OCI-M2 (cell line): Measurements from ENCODE around the gene PID1.

ENCODE experiments used
- DNase-seq: peaks from one replicate; lab custom pipeline; 2025; ENCODE audit not compliant: unreplicated experiment; lab: John Stamatoyannopoulos, UW

Gene PID1

DNA sequence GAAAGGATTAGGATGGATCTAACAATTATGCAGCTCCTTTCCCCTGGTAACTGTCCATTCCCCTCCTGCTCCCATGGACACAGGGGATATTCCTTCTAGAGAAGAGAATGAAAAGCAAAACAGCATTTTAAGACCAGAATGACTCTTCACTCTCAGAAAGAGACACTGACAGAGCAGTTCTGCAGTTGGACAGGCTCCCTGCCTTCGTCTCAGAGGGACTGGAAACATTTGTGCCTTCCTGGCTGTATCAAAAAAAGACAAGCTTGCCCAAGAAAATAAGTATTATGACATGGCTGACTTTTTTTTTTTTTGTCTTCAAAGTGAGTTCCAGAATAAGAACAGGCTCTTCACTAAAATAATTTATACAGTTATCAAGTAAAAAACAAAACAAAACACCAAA, 9.5 kb downstream of the PID1 start:
- no peak for DNase-seq

DNA sequence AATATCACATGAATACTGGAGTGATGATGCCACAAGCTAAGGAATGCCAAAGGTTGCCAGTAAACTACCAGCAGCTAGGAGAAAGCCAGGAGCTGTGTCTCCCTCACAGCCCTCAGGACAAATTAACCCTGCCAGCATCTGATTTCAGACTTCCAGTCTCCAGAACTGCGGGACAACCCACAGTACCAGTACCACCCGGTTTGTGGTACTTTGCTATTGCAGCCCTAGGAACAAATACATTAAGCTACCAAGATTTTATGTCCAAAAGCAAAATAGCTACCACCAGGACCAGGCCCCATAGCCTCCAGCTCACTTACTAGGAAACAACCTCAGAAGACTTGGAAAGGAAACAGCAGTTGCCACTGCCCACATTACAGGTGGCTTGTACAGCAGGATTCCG, 10.0 kb downstream of the PID1 start:
- no peak for DNase-seq

DNA sequence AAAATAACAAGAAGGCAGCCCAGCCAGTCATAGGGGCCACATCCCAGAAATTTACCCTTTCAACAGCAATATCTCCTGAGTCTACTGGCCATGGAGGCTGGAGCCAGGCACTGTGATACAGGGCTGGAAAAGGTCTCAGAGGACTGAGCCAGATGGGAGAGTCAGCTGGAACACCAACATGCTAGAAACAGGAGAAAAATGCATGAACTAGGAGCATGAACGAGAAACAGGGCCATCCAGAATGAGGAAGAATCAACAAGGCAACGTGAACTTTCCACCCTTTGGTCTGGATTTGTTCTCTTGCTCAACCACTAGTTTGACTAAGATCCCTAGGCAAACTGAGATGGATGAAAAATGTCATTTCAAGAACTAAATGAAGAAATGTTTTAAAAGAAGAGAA, 13.1 kb downstream of the PID1 start:
- no peak for DNase-seq

DNA sequence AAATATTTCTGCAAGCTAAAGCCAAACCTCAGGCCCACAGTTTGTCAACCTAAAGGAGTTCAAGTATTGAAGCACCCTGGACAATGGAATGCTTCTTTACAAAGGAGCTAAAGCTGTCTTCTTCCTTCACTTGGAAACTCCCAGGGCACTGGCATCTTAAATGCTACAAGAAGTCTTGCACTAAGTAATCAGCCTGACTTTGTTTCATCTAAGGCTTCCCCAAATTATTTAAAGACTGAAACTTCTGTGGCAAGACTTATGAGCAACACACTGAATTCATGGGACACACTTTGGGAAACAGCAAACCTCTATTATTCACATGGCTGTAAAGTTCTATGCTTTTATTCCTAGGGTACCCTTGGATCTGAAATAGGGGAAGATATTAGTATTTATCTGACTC, 14.7 kb downstream of the PID1 start:
- DNase-seq: no peak

DNA sequence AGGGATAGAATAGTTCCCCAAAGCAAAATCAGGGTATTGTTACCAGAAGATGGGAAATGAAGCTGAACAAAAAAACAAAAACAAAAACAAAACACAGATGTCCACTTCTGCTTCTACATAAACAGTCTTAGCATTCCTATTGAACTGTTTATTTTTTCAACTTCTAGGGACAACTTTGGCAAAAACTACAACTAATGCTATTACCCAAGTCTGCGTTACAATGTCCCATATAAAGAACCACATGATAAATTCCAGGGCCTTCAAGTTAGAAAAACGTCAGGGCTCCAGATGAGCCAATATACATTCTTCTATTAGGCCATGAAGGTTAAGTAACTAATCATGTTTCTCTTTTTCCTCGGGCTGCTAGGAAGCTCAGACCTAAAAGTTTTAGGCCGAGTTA, 16.9 kb downstream of the PID1 start:
- no peak for DNase-seq

DNA sequence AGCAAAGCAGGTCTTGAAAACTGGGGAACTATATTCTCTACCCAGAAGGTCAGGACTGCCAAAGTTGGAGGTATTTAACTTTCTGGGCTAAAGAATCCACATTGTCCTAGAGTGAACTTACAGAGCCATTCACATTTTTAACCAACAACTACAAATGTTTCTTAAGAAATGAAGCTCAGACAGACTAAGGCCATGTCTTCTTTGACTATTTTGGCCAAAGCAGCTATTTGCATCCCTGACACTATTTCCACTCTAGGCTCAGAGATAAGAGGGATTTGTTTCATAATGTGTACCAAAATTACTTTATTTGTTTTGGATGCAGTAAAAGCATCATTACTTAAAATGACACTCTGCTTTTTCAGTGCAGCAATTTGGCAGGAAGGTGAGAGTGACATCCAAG, 18.1 kb downstream of the PID1 start:
- DNase-seq: no peak

DNA sequence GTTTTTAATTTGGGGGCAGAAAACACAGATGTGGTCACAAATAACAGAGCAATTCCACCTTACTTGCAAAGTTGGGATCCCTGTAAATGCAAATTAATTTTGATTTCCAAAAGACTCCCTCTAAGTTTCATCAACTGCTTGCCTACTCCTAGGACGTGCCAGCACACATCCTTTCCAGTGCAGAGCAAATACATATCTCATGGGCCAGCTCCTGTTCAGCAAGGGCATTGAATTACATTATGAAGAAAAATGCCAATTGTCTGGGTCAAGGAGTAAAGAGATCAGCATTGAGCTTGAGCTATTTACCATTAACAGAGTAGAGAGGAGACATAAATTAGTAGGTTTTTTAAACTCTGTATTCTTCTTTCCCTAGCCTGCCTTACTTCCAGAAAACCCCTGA, 18.8 kb downstream of the PID1 start:
- DNase-seq: no peak

DNA sequence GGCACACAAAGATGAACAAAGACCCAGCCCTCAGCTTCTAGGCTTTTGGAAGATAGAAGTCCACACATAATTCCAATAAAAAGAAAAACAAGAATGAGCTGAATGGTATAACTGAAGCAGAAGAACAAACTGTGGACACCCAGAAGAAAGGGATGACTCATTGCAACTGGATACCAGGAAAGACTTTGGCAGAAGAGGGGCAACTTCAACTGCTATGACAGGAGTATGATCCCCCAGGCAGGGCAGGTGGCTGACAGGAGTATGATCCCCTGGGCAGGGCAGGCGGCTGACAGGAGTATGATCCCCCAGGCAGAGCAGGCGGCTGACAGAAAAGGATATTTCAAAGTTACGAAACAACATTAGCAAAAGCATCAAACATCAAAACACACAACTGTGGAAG, 21.6 kb downstream of the PID1 start:
- DNase-seq: no peak

DNA sequence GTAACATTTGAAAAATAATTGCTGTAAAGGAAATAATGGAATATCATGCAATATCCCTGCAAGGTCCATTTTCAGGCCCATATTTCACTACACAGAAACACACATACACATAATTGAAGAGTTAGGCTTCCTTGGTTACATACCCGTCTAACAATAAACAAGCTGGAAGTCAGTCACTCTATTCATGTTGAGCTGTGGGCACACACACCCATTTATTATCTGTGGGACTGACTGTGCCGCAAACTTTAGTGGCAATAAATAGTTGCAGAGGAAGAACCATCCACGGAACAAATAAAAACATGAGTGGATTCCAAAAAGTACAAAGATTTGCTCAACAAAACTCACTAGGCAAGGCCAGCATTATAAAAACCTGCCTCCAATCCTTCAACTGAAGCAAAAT, 24.8 kb downstream of the PID1 start:
- DNase-seq: no peak

DNA sequence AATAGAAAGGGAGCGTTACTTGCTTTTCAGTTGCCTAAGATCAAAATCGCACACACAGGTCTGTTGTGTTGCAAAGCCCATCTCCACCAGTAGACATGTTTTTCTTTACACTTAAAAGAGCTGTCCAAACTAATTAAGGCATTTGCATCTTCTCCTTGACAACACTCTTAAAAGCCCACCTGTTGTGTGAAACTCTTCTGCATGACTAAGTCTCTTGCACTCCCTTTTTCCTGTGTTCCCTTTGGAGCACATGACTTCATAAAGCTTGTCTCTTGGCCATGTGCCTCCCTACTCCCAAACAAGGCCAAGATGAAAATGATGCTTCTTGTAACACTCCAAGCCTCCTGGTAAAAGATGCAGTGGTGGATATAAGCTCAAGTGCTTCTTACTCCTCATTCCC, 26.1 kb downstream of the PID1 start:
- no peak for DNase-seq

DNA sequence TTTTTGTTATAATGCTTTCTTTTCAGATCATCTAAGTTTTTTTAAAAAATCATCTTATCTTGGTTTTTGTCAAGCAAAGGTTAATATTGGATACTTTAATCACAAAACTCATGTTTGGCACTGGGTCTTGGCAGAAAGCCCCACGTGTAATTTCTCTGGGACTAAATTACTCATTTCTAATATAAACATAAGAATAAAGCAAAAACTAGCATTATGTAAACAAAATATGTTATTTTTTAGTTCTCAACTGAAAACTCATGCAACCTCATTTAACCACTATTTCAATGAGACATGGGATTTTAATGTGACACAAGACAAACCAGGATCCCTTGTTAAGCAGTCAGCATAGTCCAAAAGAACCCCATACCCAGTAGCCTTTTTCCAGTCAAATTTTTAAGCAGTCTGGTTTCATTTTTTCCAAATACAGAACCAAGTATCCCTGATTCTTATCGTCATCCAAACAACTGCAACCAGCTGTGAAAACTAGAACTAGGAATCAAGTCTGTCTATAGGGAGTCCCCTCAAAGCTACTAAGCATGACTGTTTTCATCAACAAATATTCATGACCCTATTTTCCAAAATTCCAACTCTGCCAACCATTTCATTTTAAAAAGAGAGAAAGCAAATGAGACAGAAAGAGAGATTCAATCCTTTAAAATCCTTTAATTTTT, 27.1 kb downstream of the PID1 start:
- no peak for DNase-seq

DNA sequence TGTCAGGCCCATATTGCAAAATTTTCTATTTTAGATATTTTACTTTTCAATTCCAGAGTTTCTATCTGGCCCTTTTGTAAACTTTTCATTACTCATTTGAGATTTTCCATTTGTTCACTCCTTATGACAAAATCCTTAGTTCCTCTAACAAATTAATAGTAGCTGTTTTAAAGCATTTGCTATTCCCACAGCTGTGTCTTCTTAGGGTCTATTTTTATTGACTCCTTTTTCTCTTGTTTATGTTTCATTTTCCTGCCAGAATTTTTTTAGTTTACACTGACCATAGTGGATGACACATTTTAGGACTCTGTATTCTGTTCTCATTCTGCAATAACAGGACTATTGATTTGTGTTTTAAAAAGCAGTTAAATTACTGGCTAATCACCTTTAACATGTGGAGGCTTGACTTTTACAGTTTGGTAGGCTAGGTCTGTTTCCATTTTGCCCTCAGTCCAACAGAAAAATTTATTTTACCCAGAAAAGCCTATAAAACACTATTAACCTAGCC, 30.0 kb downstream of the PID1 start:
- no peak for DNase-seq

DNA sequence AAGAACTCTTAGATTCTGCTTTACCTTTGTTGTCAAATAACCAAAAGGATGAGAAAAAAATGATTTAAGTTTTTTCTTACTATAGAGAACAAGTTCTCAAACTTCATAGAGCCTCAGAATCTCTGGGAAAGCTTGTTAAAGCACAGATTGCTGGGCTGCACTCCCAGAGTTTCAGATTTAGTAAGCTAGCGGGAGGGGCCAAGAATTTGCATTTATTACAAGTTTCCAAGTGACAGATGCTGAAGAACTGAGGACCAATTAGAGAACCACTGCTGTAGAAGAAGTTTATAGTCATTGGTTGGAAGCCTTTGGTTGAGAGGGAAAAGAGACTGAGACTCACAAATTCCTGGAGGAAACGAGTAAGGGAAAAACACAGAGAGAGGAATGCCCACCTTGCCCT, 32.1 kb downstream of the PID1 start:
- no peak for DNase-seq

DNA sequence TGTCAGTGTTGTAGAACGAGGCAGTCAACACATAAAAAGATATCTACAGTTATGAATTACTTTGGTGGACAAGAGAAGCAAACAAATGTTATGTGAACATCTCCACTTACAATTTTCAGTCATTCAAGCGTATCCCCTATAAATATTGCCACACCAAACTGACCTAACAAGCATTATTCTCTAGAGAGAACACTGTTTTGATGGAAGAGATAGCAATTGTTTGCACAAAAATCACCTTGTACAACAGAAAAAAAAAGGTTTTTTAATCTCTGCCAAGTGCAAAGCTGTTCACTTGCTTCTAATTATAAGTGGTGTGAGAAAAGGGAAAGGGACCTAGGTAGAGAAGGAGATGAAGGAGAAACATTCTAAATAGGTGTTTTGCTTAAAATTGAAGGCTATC, 33.8 kb downstream of the PID1 start:
- no peak for DNase-seq

DNA sequence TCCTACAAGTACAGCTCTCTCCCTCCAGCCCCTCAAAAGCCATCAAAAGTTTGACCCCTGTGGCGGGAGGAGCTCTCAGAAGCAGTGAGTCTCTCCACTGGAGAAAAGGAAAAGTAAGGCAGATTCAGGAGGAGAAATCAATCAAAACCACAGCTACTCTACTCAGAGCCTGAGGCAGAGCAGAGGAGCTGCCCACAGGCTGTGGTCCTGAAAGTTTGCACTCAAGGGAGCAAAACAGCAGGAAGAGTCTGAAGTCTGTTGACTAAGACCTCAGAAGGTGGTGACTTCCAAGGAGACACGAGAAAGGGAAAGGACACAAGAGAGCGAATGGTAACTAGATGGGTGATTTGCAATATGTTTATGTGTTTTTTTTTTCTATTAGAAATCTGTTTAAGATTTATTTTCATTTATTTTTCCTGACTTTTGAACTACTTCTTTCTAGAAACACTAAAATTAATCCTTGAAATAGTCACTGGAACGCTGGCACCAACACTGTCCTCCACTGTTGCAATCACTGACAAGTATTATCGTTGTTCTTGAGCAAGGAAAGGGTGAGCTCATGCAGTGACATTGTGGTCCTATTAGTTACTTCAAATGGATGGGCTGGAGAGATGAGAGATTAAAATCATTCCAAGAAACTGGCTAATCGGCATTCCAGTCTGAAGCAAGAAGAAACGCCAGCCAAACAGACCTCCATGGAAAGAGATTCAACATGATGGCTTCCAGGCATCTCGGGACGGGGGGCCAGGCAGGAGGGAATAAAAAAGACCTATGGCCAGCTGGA, 35.8 kb downstream of the PID1 start:
- no peak for DNase-seq

DNA sequence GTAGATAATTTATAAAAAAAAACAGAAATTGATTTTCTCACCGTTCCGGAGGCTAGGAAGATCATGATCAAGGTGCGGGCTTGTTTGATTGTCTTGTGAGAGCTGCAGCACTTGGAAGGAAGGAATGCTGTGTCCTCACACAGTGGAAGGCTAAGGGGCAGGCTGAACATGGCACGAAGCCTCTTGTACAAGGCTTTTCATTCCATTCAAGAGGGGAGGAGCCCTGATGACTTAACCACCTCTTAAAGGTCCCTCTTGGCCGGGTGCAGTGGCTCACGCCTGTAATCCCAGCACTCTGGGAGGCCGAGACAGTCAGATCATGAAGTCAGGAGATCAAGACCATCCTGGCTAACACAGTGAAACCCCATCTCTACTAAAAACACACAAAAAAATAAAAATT, 39.2 kb downstream of the PID1 start:
- no peak for DNase-seq

DNA sequence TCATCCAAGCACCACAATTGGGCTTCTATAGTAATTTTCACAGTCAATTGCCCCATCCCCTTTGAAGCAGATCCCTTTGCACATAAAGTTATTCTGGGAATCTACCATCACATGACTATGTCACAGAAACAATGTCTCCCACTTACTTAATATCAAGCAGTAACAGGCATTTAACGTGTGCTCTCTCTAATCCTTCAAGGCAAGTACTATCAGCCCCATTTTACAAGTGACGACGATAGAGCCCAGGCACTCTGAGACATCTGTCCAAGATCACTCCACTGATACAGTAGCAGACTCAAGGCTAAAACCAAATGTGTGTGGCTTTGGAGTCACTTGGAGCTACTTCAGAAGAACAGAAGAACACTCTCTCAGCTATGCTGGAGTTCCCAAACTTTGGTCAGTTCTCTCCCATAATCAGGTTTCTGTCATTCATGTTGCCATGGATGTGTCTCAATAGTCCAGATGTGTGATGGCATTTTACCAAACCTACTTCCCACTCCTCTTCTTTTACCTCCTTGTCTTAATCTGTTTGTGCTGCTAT, 39.7 kb downstream of the PID1 start:
- no peak for DNase-seq

DNA sequence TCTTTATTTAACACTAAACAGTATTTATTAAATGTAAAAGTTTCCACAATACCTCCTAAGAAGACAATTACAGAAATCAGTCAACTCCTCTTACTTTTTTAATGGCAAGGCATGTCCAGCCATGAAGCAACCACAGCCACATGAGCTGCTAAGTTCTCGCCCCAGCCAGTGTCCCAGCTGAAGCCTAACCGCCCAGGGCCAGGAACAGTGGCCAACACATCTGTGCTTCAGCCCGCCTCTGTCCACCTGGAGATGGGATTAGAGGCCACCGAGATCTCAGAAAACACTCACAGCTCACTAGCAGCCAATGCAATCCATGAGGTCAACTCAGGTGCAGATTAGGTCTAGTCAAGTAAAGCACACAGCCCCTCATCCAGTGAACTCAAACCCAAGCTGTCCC, 40.2 kb downstream of the PID1 start:
- DNase-seq: no peak

DNA sequence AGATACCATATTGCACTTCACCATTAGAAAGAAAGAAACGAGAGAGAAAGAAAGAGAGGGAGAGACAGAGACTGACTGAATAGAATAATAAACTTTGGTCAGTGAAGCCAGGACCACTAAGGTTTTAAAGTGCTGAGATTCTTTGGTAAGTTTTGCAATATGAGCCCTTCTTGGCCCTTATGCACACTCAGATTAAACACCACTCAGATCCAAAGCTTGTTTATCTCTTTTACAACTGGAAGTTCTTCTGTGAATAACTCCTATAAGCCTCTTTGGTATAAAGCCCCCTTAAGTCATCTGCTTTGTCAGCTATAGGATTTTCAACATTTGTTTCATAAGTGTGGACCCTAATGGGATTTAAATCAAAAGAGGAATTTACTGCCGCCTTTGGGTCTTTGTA, 40.8 kb downstream of the PID1 start:
- no peak for DNase-seq

DNA sequence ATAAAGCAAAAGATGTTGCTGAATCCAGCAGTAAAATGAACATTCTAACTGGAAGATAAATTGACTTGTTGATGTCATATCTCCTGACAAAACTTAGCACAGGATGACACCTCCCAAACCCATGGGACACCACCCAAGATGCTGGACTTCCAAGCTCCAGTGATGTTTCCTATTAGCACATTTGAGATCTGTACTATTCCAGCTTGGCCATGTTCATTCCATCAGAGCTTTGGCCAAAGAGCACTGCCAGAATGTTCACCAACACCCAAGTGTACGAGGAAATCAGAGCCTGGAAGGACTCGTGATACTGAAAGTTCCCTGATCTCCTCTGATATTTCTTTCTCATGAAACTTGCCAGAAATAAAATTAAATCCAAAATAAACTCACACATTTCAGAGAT, 44.7 kb downstream of the PID1 start:
- no peak for DNase-seq

DNA sequence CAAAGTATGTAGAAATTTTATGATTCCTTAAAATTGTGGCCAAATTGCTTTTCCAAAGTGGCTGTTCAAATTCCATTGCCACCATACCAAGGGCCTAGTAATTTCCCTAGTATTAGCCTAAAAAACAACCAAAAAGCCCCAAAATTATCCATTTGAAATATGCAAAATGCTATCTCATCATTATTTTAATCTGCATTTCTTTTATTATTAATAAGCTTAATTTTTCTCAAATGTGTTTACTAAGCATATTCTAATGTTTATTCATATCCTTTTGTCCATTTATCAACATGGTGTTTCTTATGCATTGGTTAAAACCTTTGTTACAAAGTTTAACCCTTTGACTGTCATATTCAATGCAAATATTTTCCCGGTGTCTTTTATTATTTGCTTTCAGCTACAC, 48.0 kb downstream of the PID1 start:
- DNase-seq: no peak

DNA sequence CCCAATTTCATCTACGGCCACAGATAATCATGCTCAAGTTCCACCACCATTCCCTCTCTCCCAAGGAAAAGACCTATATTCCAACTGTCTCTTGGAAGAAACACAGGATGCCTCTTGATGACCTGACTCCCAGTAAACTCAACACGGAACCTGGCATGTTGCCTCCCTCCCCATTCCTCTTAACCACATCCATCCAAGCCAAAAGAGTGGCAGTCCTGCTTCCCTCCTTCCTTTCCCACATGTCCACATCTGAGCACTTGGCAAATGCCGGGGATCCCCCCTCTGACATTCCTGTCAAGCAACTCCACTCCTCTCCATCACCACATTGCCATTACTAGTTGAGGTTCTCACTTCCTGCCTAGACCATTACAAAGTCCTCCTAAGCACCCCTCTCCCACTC, 49.4 kb downstream of the PID1 start:
- no peak for DNase-seq

DNA sequence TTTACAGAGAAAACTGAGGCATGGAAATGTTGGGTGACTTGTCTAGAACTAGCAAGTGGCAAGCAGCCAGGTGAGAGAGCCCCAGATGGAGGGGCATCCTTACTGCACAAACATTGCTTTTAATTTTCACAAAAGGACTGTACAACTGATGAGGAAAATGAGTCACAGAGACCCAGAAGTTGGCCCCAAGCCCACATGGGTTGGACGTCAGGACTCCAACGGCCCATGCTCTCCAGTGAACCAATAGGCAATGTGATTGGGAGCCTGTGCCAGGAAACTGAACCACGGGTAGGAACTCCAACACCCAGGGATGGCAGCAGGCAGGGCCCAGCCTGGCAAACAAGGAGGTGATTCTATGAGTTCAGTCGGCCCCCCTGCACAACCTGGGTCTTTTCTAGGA, 50.8 kb downstream of the PID1 start:
- DNase-seq: no peak
